ENCODE measurements around the gene HAT1. TPM values are rescaled to one million over a fixed set of nuclear protein-coding genes. Genes with fewer than 3 reads are reported as not detected.
A peak's percentile ranks its signal among the peaks of the same experiment; 100 is the strongest.

Gene HAT1
- total and polyA plus RNA-seq, 2 of the 4 experiments (the other 2 are of a cell fraction) = 24.4 to 42.1 TPM

- TF ChIP-seq CHD1 (IDR thresholded peaks at IDR 0.05; ENCODE audit: low read depth, low read length) = no peak
- TF ChIP-seq POLR2A (IDR thresholded peaks at IDR 0.05; ENCODE audit: low read depth, low read length) = peak; percentile 67
- peak; percentile 63; the same call in 1 of the 2 replicates for TF ChIP-seq MXI1 (IDR thresholded peaks at IDR 0.05; ENCODE audit: borderline replicate concordance, low read depth, low read length)
- 0 out of 2 replicates have a peak, but pooled peaks have one; percentile 6 for TF ChIP-seq RAD21 (IDR thresholded peaks at IDR 0.05; ENCODE audit: low read length)
These were observed 28.2 kb upstream of the HAT1 start, which contains the start of gene SLC25A12 (continued) for GRCh38 chr2:171893824-171894611.

GRCh38 chr2:171894612-171894947, 27.7 kb upstream of the HAT1 start:
- H3K9ac ChIP-seq (ENCODE audit: low read depth, low read length) = peak overlapping the region; percentile 79
- peak overlapping the region; percentile 89 for H2AK9ac ChIP-seq (replicated peaks; ENCODE audit: low read depth, low read length, poor library complexity)
- no peak for DNase-seq
- peak overlapping the region; percentile 29; the same call in 1 of the 3 replicates for H2BK15ac ChIP-seq (ENCODE audit: low read depth, low read length)
- peak overlapping the region; percentile 84 for H3K4me2 ChIP-seq (ENCODE audit: low read depth, low read length)
- BruUV-seq (replicated peaks) = no TSS peak
- dilution Hi-C loops (cut with HindIII; ENCODE audit: low sequenced_read_pairs, unreplicated experiment) = no loop called here
- no peak overlapping the region for H2AK5ac ChIP-seq (ENCODE audit: low read depth, low read length)
- H3K56ac ChIP-seq (ENCODE audit: extremely low read depth, insufficient read depth, low read length) = peak overlapping the region; percentile 42; the same call in 1 of the 2 replicates
- POLR2A ChIA-PET (ENCODE audit: unreplicated experiment) = no interaction called here
- H4K8ac ChIP-seq (ENCODE audit: low read depth in 2 of 2, low read length in 2 of 2) = peak overlapping the region; percentile 53 to 65
- peak overlapping the region; percentile 74 for H2BK5ac ChIP-seq (ENCODE audit: low read depth, low read length, poor library complexity, severe bottlenecking)
- H4K20me1 ChIP-seq (ENCODE audit: insufficient read depth, low read length) = no peaks in the 10 kb centered on the region
- H3K9me3 ChIP-seq (ENCODE audit: control insufficient read depth, insufficient read depth, low read length) = no peaks in the 10 kb centered on the region
- peak overlapping the region; percentile 51 for H4K5ac ChIP-seq (ENCODE audit: low read depth, low read length)
- ATAC-seq (ENCODE audit: low read depth) = no peak
- H3K4me3 ChIP-seq (ENCODE audit: insufficient read depth, low read depth, low read length) = peak overlapping the region; percentile 85
- H3K36me3 ChIP-seq (ENCODE audit: control insufficient read depth, insufficient read depth, low read length) = no peaks in the 10 kb centered on the region; the same call in 1 of the 2 replicates
- H4K91ac ChIP-seq (ENCODE audit: insufficient read depth, low read depth, low read length) = peak overlapping the region; percentile 54
- H2AFZ ChIP-seq (replicated peaks; ENCODE audit: low read length, poor library complexity) = peak overlapping the region; percentile 99
- intact Hi-C loops (cut with micrococcal nuclease) = loop anchor here (5.0 kb wide), 1 partner anchor 82 kb away; no protein-coding TSS in a partner anchor
- no peaks in the 10 kb centered on the region for H3K27me3 ChIP-seq (ENCODE audit: control insufficient read depth, insufficient read depth, low read length)
- peak overlapping the region; percentile 64 for H3K14ac ChIP-seq (replicated peaks; ENCODE audit: low read depth, low read length)
- peaks cover 8 to 9% of the 10 kb centered on the region in 2 experiments; a peak in 3 of 4 replicates for H3K79me1 ChIP-seq (ENCODE audit: low read depth in 1 of 2, low read length in 2 of 2)
- no peak overlapping the region for H2BK20ac ChIP-seq (ENCODE audit: low read depth, low read length)
- H3K9me1 ChIP-seq (ENCODE audit: insufficient read depth, low read length) = 0 out of 2 replicates have a peak, but pooled peaks cover 3% of the 10 kb centered on the region
- CTCF ChIA-PET = no interaction called here
- in situ Hi-C loops (cut with MboI; ENCODE audit: low sequenced_read_pairs) = no loop called here
- no CpG with 5 or more reads among the region's 10 CpGs for WGBS, 2 experiments (ENCODE audit: extremely low coverage in 2 of 2, insufficient read length in 1 of 2)
- H3K18ac ChIP-seq (ENCODE audit: low read depth, low read length) = peak overlapping the region; percentile 10; the same call in 1 of the 2 replicates
- H2BK120ac ChIP-seq (ENCODE audit: low read depth, low read length) = peak overlapping the region; percentile 64; the same call in 1 of the 2 replicates
- H3K4ac ChIP-seq (ENCODE audit: low read depth, low read length) = peak overlapping the region; percentile 14
- no peaks in the 10 kb centered on the region for H3K4me1 ChIP-seq (ENCODE audit: control insufficient read depth, insufficient read depth, low read length)
- peak overlapping the region; percentile 41; the same call in 1 of the 2 replicates for H3K23ac ChIP-seq (ENCODE audit: low read depth, low read length)
- no peak for TF ChIP-seq USF2 (IDR thresholded peaks at IDR 0.05; ENCODE audit: low read depth, low read length)
- H3K27ac ChIP-seq (ENCODE audit: insufficient read depth, low read length) = peak overlapping the region; percentile 78

Data from IMR-90 (cell line).